H1 (cell line): ENCODE data around the gene VAMP2. TPM values are rescaled to one million over a fixed set of nuclear protein-coding genes. Genes with fewer than 3 reads are reported as not detected.

ENCODE experiments used
- BCL11A ChIP-seq, 2 experiments: IDR thresholded peaks; one replicate each; pipeline ENCODE4 v1.6.1; 2011; ENCODE audit warnings: low read depth in 2 of 2, low read length in 2 of 2, mild to moderate bottlenecking in 2 of 2
- CHD2 ChIP-seq: IDR thresholded peaks from 2 replicates; pipeline ENCODE4 v1.6.1; 2012; ENCODE audit warnings: low read length, improper control_type of control experiment
- CTBP2 ChIP-seq: IDR thresholded peaks from 2 replicates; pipeline ENCODE4 v1.7.0; 2011; ENCODE audit warnings: borderline replicate concordance, mild to moderate bottlenecking, moderate library complexity, mixed read lengths, low read length; ENCODE audit not compliant: insufficient read depth, insufficient read length
- FOSL1 ChIP-seq: IDR thresholded peaks from 2 replicates; pipeline ENCODE4 v1.6.1; 2011; ENCODE audit warnings: mild to moderate bottlenecking, low read depth, low read length, moderate library complexity; ENCODE audit not compliant: insufficient read depth
- HDAC2 ChIP-seq, 2 experiments: fragments of 300-600 bp in 1 of 2; sonication (generic) in 1 of 2; IDR thresholded peaks; 2 replicates each; pipeline ENCODE4 v1.6.1; 2011 to 2012; ENCODE audit warnings: low read depth in 2 of 2, low read length in 2 of 2, mild to moderate bottlenecking in 2 of 2, moderate library complexity in 2 of 2, borderline replicate concordance in 1 of 2, inconsistent platforms in 1 of 2
- HDAC6 ChIP-seq: IDR thresholded peaks from one replicate; pipeline ENCODE4 v1.7.1; 2012; ENCODE audit warnings: low read depth, mild to moderate bottlenecking, inconsistent platforms, low read length, moderate library complexity
- KDM4A ChIP-seq: IDR thresholded peaks from one replicate; pipeline ENCODE4 v1.7.1; 2012; ENCODE audit warnings: low read depth, mild to moderate bottlenecking, moderate library complexity, low read length, inconsistent platforms; ENCODE audit not compliant: severe bottlenecking
- MAFK ChIP-seq: IDR thresholded peaks from 2 replicates; pipeline ENCODE4 v1.6.1; 2012; ENCODE audit warnings: low read depth, mild to moderate bottlenecking, improper control_type of control experiment, low read length
- NANOG ChIP-seq: IDR thresholded peaks from 2 replicates; pipeline ENCODE4 v1.6.1; 2011; ENCODE audit warnings: low read length, low read depth, mild to moderate bottlenecking, inconsistent platforms; ENCODE audit not compliant: insufficient read depth, poor library complexity, severe bottlenecking
- NRF1 ChIP-seq: IDR thresholded peaks from 2 replicates; pipeline ENCODE4 v1.6.1; 2011; ENCODE audit warnings: mild to moderate bottlenecking, low read depth, low read length, improper control_type of control experiment
- PHF8 ChIP-seq: fragments of 200-600 bp; sonication (generic); conservative IDR thresholded peaks from 2 replicates; pipeline ENCODE4 v1.7.1; 2012; ENCODE audit warnings: low read depth, mild to moderate bottlenecking, inconsistent platforms, low read length, moderate library complexity
- POLR2AphosphoS5 ChIP-seq: IDR thresholded peaks from 2 replicates; pipeline ENCODE4 v1.6.1; 2011; ENCODE audit warnings: low read depth, low read length
- RAD21 ChIP-seq, 2 experiments: IDR thresholded peaks in 1 of 2; conservative IDR thresholded peaks in 1 of 2; 2 replicates each; pipeline ENCODE4 v1.6.1; 2011; ENCODE audit warnings: low read depth in 2 of 2, low read length in 2 of 2, improper control_type of control experiment in 1 of 2, inconsistent platforms in 1 of 2, mild to moderate bottlenecking in 1 of 2, moderate library complexity in 1 of 2
- SAP30 ChIP-seq: fragments of 300-600 bp; sonication (generic); IDR thresholded peaks from 2 replicates; pipeline ENCODE4 v1.7.1; 2012; ENCODE audit warnings: low read length, moderate library complexity, mild to moderate bottlenecking, inconsistent platforms; ENCODE audit not compliant: insufficient read depth, insufficient replicate concordance
- SRF ChIP-seq: IDR thresholded peaks from 2 replicates; pipeline ENCODE4 v1.6.1; 2011; ENCODE audit warnings: mild to moderate bottlenecking, low read depth, low read length, moderate library complexity
- TAF7 ChIP-seq: optimal IDR thresholded peaks from 2 replicates; pipeline ENCODE3; 2011; ENCODE audit warnings: low read depth, mild to moderate bottlenecking, inconsistent platforms, low read length, moderate library complexity, borderline replicate concordance
- TCF12 ChIP-seq: IDR thresholded peaks from 2 replicates; pipeline ENCODE4 v1.6.1; 2011; ENCODE audit warnings: low read depth, mild to moderate bottlenecking, low read length
- TEAD4 ChIP-seq: IDR thresholded peaks from 2 replicates; pipeline ENCODE4 v1.6.1; 2012; ENCODE audit warnings: low read depth, low read length, inconsistent platforms, mixed read lengths
- YY1 ChIP-seq: IDR thresholded peaks from 2 replicates; pipeline ENCODE4 v1.6.1; 2011; ENCODE audit warnings: low read depth, mild to moderate bottlenecking, low read length
- polyA plus RNA-seq, 7 experiments: library from polyadenylated mRNA; depleted of rRNA in 3 of 7; stranded (reverse) in 5 of 7; unstranded in 2 of 7; fragments of >200 nt in 5 of 7; fragments of 200-250 nt in 2 of 7; gene quantifications; 1 replicate in 5 of 7; 2 replicates in 1 of 7; 4 replicates in 1 of 7; pipeline versions ENCODE4 v1.2.1 to v1.2.3, GENCODE V29; 2011 to 2013; ENCODE audit warnings: missing spikeins in 2 of 7, mixed read lengths in 2 of 7
- total RNA-seq: library from RNA; stranded (reverse); fragmentation: NEBNext Ultra II Directional; extraction: Animal tissue kit (Norgen Biotek cat#: 25700); gene quantifications from 2 replicates; pipeline ENCODE4 v1.2.1, GENCODE V29; 2021
- TF ChIP-seq, protein P1 (sequence below): IDR thresholded peaks from 2 replicates; pipeline ENCODE4 v1.6.1; 2012; ENCODE audit warnings: low read length, inconsistent platforms
- TF ChIP-seq, protein P2 (sequence below): IDR thresholded peaks from 2 replicates; pipeline ENCODE4 v1.6.1; 2011; ENCODE audit warnings: low read depth, mild to moderate bottlenecking, low read length; ENCODE audit not compliant: insufficient read depth

The VAMP2 gene
- total and polyA plus RNA-seq, 2 of the 8 experiments (the other 6 are each of a cell fraction or from before 2014, with no cell fraction given): 19.3 to 20.5 TPM

DNA sequence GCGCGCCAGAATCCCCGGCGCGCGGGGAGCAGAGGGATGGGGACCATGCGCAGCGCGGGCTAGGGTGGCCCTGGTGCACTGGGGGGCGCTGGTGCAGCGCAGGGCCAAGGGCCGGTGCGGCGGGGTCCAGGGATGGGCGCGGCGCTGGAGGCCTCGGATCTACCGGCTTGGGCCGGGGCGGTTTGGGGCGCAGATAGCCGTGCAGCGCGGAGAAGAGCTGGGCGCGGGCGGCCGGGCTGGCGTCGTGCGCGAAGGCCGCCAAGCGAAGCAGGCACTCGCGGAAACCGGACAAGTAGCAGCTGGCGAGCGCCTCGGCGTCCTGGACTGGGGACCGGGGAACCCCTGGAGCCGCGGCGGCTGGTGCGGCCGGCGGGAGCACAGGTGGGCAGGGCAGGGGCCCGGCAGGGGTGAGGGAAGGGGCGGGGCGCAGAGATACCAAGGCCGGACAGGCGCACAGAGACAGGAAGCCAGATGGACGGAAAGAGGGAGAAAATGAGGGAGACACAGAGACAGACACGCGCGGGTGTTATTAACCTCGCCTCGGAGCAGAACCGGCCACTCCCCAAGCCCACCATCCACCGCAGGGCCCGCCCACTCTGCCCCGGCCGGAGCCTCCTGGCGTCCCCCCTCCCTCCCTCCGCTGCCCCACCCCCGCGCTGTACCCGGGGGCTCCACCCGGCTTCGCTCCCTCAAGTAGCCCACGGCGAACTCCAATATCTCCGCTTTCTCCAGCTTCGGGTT, 40.9 kb downstream of the VAMP2 start (continued):
- no peak for TF ChIP-seq NANOG
- 0 out of 4 replicates have a peak, but pooled peaks of 1 of the 2 experiments have one; percentile 10 for TF ChIP-seq HDAC2 (IDR thresholded peaks at IDR 0.05; ENCODE audit: borderline replicate concordance in 1 of 2, low read depth in 2 of 2, low read length in 2 of 2)
- peak; percentile 74 to 89 for TF ChIP-seq RAD21 (IDR thresholded peaks at IDR 0.05 in 1 of 2, conservative IDR thresholded peaks at IDR 0.05 in 1 of 2; ENCODE audit: low read depth in 2 of 2, low read length in 2 of 2)
- peak; percentile 62; the same call in 1 of the 2 replicates for TF ChIP-seq YY1
- no peak for TF ChIP-seq MAFK
- no peak for TF ChIP-seq FOSL1
- no peak for TF ChIP-seq SAP30
- TF ChIP-seq TCF12: no peak
- no peak for TF ChIP-seq BCL11A (IDR thresholded peaks at IDR 0.05; ENCODE audit: low read depth in 2 of 2, low read length in 2 of 2)
- TF ChIP-seq CTBP2: no peak
- TF ChIP-seq SRF: no peak
- TF ChIP-seq TEAD4: no peak
- TF ChIP-seq POLR2AphosphoS5: no peak
- no peak for TF ChIP-seq CHD2
- peak; percentile 55 for TF ChIP-seq TAF7
- TF ChIP-seq, protein P1, sequence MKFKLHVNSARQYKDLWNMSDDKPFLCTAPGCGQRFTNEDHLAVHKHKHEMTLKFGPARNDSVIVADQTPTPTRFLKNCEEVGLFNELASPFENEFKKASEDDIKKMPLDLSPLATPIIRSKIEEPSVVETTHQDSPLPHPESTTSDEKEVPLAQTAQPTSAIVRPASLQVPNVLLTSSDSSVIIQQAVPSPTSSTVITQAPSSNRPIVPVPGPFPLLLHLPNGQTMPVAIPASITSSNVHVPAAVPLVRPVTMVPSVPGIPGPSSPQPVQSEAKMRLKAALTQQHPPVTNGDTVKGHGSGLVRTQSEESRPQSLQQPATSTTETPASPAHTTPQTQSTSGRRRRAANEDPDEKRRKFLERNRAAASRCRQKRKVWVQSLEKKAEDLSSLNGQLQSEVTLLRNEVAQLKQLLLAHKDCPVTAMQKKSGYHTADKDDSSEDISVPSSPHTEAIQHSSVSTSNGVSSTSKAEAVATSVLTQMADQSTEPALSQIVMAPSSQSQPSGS: no peak
- no peak for TF ChIP-seq HDAC6
- TF ChIP-seq, protein P2, sequence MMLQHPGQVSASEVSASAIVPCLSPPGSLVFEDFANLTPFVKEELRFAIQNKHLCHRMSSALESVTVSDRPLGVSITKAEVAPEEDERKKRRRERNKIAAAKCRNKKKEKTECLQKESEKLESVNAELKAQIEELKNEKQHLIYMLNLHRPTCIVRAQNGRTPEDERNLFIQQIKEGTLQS: no peak
- TF ChIP-seq PHF8: 0 out of 2 replicates have a peak, but pooled peaks have one; percentile 28
- TF ChIP-seq NRF1: no peak
- TF ChIP-seq KDM4A: peak; percentile 89
